HEK293 (cell line): ENCODE data around the gene PLA2G3.

ENCODE experiments used
- SETDB1 ChIP-seq: IDR thresholded peaks from one replicate; pipeline ENCODE4 v1.6.1; 2017; ENCODE audit warnings: mild to moderate bottlenecking, low read length, moderate library complexity, mixed read lengths; ENCODE audit not compliant: insufficient read length
- TF ChIP-seq, protein P1 (sequence below): sonication (generic); formaldehyde crosslinking; IDR thresholded peaks from 2 replicates; pipeline ENCODE4 v1.8.1; 2022; ENCODE audit warnings: mild to moderate bottlenecking, moderate library complexity, missing genetic modification reagents

DNA sequence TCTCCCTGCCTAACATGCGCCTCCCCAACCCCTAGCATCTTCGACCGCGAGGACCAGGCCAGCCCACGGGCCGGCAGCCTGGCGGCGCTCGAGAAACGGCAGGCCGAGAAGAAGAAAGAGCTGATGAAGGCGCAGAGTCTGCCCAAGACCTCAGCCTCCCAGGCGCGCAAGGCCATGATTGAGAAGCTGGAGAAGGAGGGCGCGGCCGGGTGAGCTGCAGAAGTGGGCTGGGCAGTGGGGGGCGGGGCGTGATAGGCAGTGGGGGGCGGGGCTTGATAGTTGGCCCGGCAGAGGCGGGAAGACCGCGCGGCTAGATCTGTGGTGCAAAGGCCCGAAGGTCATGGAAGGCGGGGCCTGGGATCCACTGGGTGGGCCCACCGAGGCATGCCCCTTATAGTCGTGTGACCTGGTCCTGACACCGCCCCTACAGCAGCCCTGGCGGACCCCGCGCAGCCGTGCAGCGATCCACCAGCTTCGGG is 41.6 kb downstream of the PLA2G3 start:
- TF ChIP-seq SETDB1 = no peak
- TF ChIP-seq, protein P1, sequence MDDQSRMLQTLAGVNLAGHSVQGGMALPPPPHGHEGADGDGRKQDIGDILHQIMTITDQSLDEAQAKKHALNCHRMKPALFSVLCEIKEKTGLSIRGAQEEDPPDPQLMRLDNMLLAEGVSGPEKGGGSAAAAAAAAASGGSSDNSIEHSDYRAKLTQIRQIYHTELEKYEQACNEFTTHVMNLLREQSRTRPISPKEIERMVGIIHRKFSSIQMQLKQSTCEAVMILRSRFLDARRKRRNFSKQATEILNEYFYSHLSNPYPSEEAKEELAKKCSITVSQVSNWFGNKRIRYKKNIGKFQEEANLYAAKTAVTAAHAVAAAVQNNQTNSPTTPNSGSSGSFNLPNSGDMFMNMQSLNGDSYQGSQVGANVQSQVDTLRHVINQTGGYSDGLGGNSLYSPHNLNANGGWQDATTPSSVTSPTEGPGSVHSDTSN (CRISPR knock-in tag) = no peak
